MV-4-11 (cell line): ENCODE measurements around the gene CYBA.
"Not testable (repeated sequence)": the region's sequence is repeated elsewhere in the genome, so short reads cannot be mapped to it uniquely, and the experiment has no call there.

ENCODE experiments used
- DNase-seq: peaks from one replicate; lab custom pipeline; 2025; lab: John Stamatoyannopoulos, UW

CYBA gene

DNA sequence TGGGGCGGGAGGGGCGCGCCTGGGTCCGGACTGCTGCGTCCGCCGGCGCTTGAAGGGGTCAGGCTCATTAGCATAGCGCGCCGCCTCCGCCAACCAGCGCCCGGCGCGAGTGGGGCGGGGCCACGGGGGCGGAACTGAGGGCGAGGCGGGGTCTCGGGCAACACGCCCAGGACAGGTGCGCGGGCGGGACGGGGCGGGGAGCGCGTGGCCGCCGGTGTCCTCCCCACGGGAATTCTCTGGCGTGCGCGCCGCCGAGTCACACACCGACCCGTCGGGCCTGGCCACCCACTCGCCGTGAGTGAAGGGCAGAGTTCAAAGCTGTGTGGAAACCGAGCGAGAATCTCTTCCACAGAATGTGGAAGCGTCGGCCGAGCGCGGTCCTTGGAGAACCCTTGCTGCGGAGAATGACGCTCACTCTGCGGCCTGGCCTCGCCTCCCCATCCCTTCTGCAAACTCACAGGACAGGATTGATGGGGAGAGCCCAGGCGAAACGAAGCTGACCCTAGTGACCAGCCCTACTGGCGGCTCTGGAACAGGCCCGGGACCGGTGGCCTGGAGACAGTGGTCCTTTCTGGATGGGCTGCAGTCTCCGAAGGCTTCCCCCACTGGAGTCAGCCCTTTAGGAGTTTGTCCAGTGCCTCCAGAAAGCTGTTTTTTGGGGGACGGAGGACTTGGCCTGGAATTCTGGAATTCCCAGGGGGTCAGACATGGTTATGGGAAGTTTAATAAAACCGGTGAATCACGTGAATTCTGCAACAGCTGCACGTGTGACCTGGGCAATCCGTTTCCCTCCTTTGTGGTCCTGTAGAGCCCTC, 35.8 kb upstream of the CYBA start, which contains the start of gene SNAI3:
SNAI3 (minus strand) TSS at position 69 of the 815 bp plus-strand sequence. CDS start 101 bp downstream, outside the sequence.
- DNase-seq = peak; percentile 72

DNA sequence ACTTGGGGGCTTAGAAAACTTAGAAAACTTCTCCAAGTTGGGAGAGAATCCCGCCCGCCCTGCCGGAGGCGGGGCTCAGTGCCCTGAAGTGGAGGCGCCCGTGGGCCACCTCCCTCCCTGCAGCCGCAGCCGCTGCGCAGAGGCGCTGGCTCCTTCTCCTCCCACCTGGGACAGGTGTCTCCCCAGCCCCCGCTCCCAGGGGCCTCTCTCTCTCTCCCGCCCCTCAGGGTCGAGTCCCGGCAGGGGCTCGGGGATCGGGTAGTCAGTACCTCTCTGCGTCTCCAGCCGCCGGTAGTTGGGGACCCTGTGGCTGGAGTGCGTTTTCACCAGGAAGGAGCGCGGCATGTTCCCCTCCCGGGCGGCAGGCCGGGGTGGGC, 35.2 kb upstream of the CYBA start:
- no peak for DNase-seq

DNA sequence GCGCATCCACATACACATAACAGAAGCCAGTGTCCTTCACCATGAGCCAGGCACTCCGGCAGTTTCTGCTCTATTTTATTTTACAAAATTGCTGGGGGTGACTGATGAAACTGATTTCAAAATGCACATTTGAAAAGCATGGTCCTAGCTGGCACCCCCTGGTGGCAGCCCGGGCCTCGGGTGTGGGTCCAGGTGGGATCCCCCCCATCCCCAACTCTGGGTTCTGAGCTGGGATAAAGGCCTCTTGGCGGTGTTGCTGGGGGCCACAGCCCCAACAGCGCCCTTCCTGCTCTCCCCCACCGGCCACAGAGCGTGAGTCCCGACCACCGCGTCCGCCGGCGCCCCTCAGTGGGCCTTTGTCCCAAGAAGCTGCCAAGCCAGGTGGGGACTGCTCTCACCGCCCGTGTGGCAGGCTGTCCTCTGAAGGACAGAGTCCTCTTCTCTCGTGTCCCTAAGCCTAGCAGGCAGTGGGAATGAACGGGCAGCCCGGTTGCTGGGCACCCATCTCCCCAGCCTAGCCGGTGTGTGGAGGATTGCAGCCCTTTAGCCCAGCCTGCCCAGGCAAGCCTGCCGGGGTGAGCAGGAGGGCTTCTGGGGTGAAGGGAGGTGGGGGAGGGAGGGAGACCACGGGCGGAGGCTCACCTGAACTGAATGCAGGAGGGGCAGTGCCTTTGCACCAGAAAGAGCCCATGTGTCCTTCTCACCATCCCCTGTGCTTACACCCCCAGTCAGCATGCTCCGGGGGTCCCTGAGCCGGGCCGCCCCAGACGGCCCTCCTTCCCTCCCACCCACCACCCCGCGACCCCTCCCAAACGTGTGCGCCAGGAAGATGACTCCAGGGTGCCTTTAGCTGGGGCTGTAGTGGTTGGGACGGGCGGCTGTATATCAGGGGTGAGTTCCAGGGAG, 34.6 kb upstream of the CYBA start:
- DNase-seq = peak; percentile 76

DNA sequence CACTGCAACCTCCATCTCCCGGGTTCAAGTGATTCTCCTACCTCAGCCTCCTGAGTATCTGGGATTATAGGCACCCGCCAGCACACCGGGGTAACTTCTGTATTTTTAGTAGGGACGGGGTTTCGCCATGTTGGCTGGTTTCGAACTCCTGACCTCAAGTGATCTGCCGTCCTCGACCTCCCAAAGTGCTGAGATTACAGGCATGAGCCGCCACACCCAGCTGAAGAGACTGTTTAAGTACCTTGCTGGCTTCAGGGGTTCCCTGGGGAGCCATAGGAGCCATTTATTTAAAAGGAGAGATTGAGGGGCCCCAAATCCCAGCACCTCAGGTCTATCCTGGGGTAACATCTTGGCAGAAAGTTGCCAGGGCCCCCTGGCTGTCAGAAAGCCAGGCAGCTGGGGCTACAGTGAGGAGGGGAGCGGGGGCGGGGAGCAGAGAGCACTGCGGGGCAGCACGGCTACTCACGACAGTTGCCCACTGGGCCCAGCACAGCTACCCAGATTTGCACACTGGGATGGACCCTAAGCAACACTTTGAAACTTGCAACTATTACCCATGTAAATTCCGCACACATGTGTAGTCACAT, 33.8 kb upstream of the CYBA start:
- peak; percentile 34 for DNase-seq

DNA sequence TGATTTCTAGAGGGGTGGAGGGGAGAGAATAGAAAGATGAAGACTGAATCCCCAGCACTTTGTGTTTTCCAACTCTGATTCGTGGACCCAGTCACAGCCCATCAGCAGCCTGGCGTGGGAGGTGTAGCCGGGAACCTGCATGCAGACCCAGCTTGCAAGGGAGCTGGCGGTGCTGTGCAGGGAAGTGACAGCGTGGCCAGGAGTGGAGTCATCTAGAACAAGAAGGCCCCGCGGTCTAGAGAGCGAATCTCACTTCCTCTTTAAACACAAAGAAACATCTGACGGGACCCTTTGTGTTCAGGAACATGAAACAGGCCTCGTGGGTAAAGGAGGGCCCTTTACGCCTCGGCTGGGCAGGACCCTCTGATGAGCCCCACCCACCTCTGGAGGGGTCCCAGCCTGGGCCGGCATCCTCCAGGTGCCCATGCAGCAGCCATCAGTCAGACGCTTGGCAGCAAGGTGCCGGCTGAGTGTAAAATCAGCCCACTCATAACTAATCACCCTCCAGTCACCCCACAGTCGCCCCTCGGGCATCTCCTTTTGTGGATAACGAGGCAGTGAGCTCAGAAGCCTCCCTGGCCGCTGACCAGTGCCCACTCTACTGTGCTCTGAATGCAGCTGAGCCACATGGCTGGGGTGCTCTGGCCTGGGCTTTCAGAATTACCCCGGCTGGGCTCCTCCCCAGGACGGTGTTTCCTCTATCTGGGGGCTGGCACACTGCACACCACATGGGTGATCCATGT, 31.0 kb upstream of the CYBA start:
- peak; percentile 98 for DNase-seq

DNA sequence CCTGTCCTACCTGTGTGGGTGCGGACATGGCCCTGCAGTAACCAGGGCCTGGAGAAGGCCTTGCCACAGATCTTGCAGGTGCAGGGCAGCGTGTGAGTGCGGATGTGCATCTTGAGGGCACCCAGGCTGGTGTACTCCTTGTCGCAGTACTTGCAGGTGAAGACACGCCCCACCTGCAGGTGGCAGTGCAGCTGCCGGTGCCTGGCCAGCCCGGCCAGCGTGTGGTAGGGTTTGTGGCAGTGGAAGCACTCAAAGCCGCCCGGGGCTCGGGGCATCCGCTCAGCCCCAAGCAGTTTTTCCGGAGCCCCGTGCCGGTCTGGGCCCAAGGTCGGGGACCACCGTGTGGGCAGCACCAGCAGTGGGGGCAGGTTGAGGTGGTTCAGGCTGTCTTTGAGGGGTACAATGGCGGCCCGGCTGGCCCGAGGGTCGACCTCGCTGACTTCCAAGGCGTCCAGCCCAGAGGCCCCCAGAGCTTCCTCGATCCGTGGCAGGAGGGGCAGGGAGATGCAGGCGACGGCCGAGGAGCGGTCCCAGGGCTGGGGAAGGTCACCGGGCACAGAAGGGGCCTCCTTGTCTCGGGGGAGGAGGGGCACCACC, 30.3 kb upstream of the CYBA start:
- no peak for DNase-seq

DNA sequence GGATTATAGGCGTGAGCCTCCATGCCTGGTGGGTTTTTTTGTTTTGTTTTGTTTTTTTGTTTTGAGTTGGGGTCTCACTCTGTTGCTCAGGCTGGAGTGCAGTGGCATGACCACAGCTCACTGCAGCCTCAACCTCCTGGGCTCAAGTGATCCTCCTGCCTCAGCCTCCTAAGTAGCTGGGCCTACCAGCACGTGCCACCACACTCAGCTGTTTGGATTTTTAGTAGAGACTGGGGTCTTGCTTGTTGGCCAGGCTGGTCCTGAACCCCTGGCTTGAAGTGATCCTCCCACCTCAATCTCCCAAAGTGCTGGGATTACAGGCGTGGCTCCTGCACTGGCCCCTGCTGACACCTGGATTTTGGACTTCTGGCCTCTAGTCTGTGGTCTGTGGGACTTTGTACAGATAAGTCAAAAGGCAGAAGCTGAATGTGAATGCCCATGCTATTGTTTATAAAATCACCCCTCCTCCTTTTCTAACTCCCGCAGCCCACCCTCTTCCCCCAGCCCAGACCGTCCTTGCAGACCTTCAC, 29.8 kb upstream of the CYBA start:
- DNase-seq = no peak

DNA sequence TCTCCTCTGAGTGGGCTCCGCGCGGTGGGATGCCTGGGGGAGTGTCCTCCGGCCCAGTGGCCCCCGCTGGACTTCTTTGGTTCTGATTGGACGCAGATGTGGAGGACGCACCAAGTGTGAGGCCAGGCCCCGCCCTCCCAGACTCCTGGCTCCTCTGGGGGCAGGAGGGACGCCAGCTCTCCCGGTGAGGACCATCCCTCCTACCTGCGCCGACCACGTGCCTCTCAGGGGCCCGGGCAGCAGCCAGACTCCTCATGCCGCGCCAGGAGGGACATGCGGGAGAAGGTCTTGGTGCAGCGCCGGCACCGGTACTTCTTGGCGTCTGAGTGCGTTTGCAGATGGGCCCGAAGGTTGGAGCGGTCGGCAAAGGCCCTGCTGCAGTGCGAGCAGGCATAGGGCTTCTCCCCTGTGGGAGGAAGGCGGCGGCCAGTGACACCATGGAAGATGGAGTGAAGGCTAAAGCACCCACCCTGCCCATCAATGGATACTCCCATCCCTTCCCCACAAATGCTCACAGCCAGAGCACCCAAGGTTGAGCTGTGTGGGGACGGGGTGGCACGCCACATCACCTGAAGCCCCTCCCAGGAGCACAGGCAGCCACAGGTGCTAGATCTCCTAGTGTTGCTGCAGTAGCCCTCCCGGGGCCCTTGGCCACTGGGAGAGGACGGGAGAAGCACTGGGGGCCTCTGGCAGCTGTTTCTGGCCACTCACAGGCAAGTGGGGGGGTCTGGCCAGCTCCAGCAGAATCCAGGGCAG, 27.5 kb upstream of the CYBA start:
- no peak for DNase-seq

DNA sequence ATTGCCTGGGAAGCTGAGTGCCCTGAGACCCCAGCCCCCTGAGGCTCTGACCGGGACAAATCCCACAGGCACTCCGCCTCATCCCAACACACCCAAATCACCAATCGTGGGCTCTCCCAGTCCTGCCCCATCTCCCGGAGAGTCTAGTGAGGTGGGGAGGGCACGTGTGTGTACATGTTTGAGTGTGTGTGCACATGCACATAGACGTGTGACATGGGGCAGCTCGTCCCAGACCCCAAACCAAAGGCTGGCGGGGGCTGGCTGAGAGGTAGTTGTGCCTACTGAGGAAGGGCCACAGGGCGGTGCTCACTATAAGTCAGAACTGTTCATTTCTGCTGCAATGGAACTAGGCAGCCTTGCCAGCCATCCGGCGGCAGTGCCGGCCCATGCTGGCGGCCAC, 26.9 kb upstream of the CYBA start:
- DNase-seq = no peak

DNA sequence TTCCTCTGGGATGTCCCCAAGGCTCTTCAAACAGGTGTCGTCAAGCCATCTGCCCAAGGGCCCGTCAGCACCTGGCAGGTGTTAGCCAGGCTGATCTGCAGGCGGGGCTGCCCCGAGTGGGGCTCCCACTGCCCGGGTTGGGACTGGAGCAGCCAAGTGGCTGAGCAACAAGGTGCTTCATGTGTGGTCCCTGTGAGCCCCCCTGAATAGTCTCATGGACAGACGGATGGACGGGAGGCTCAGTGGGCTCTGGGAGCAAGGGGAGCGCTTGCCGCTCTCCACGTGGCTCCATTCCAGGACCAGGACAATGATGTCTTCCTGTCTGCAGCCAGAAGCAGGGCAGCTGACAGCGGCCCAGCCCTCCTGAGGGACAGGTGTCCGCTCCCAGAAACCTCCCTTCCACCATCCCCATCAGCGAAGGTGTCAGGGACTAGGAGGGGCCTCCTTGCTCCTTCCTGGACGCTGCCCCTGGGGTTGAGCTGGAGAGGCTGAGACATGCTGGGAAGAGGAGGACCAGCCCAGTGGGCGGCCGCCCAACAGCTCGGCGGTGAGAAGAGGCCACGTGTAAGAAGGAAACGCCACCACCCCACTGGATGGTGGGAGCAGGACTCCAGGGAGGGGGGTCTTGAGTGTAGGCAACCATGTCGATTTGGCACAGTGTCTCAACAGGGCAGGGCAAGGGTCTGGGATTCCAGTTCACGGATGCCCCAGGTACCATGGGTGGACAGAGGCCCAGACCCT, 25.8 kb upstream of the CYBA start:
- no peak for DNase-seq

DNA sequence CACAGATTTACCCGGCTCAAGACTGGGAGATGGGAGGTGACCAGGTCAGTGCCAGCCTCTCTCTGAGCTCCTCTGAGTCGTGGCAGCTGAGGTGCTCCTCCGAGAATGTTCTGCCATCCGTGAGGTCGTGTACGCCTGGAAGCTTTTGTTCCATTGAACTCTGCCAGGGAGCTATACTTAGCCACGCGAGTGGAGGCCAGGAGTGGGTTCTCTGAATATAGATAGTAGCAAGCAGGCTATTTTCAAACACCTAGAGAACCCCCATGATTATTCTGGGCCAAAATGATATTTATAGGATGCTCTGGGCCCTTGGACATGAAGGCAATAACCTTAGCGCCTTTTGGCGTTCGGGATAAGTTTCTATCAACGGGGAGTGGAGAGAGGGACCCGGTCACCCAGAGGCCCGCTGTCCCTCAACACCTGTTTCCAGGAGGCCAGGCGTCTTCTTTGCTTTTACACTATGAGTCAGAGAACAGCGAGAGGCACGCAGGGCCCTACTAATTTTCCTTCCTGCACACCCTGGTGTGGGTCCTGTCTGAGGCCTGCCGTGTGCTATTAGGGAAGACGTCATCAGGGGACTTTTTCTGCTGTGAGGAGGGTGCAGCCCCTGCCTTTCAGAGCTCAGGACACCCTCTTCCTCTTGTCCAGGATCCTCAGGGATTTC, 23.0 kb upstream of the CYBA start:
- no peak for DNase-seq

DNA sequence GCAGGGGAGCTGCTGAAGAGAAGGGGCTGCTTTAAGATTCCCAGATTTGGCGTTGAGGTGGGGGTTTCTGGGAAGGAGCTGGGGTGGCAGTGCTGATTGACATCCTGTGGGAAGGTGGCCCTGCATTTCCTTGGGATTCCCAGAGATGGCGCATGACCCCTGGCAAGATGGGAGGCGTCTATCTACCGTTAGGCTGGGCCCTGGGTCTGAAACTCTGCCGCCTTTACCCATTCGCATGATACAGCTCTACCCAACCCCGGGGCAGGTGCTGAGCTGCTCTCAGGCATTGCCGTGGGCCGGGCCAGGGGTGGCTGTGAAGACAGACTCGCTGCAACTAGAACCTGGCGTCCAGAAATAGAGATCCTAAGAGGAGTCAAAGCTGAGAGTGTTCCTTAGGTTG, 21.9 kb upstream of the CYBA start:
- no peak for DNase-seq

DNA sequence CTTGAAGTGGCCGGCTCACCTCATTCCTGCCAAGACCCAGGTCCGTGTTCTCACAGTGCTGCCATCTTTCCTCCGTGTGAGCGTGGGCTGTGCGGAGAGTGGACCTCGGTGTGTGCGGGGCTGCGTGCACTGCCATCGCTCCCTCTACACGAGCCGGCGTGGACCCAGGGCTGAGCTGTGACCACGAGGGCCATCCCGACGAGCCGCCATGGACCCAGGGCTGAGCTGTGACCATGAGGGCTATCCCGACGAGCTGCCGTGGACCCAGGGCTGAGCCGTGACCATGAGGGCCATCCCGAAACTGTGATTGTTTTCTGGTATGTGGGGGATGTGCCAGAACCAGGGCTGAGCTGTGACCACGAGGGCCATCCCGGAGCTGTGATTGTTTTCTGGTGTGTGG, 21.0 kb upstream of the CYBA start:
- no peak for DNase-seq

DNA sequence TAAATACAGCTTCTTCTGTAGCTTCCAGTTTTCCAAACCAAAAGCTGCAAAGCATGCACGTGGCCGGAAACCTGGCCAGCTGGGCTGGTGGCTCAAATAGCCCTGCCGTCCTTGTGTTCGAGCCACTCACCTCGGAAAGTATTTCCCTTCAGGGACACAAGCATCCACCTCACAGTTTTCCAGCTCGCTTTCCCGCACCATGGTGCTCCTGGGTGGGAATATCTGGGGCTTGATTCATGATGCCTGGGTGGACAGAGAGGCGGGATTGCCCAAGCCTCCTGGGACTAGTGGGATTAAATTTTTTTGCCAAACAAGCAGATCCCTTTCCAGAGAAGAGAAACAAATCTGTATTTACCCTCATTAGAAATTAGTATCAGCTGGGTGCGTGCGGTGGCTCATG, 19.1 kb upstream of the CYBA start:
- DNase-seq = no peak

DNA sequence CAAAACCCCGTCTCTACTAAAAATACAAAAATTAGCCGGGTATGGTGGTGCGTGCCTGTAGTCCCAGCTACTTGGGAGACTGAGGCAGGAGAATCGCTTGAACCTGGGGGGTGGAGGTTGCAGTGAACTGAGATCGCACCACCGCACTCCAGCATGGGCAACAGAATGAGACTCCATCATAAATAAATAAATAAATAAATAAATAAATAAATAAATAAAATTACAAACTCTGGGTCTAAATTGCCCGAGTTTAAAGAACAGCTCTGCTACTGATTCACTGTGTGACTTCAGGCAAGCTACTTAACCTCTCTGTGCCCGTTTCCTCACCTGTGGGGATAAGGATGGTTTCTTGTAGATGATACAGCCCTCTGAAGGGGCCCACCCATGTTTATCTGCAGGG, 18.6 kb upstream of the CYBA start:
- DNase-seq = not testable (repeated sequence)

DNA sequence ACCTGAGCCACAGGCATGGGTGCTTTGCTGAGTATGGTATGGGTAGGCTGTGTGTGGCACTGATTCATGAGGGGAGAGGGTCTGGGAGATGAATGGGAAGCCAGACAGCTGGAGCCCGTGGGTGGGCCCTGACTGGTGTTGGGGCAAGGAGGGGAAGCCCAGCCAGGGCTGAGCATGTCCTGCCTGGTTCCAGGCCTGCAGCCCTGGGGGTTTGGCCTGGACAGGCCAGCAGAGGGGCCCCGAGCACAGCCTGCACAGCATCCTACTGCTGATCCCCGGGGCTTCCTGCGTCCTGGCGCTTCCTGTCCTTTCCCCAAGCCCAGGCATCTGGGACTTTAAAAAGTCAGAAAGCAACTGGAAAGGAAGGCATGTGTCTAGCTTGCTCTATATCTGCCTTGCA, 16.6 kb upstream of the CYBA start:
- no peak for DNase-seq

DNA sequence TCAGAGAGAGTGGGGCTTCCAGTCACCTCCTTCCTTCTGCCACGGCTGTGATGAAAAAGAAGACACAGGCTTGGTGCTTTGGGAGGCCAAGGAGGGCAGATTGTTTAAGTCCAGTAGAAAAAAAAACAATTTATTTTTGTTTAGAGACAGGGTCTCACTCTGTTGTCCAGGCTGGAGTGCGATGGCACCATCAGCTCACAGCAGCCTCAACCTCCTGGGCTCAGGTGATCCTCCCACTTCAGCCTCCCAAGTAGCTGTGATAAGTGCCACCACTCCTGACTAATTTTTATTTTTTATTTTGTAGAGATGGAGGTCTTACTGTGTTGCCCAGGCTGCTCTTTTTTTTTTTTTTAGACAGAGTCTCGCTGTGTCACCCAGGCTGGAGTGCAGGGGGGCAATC, 14.7 kb upstream of the CYBA start:
- DNase-seq = no peak

DNA sequence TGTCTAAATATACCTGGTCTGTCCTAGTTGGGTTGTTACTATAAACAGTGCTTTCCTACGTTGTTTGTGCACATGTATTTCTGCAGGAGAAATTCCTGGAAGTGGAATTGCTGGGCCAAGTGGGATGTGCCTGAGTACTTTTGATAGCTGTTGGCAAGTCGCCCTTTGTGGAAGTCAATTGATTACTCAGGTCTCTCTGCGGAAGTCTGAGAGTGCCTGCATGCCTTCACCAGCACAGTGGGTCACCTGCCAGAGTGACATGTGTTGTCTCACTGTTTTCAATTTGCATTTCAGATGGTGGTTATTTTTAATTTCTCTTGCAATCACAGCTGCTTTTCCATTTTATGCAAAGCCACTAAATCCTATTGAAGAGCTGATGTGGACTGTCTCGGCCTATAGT, 14.3 kb upstream of the CYBA start:
- DNase-seq = no peak

DNA sequence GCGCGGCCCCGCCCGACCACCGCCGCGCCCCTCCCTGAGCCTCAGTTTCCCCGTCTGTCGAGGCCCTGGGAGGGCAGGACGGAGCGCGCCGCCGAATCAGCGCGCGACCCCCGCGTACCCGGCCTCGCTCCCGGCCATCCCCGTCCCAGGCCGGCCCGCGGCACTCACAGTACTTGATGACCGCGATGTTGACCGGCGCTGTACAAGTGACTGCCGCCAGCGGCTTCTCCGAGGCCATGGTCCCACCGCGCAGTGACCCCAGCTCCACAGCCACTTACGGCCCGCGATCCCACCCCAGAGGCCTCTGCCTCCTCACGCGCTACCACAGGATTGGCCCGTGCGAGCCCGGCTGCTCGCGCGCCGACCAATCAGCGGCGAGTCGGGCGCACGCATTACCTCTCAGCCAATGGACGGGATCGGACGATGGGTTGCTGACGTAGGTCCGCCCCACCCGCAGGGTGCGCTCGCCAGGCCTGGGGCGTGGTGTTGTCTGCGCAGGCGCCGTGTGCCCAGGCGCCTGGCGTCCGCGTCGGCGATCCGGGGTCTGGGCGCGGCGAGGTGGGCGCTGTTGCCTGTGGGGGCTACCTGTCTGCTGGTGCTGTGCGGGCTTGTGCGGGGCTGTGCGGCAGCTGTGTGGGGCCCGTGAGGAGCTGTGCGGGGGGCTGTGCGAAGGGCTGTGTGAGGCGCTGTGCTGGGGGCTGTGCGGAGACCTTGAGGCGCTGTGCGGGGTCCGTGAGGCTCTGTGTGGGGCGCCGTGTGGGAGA, 12.2 kb upstream of the CYBA start, which contains the start of gene MVD:
MVD (minus strand) TSS at position 249 of the 764 bp plus-strand sequence; CDS start at position 238, 11 bp downstream.
- peak; percentile 97 for DNase-seq
